ENCODE measurements around the gene MAOB.
"Not testable (repeated sequence)": the region's sequence is repeated elsewhere in the genome, so short reads cannot be mapped to it uniquely, and the experiment has no call there.

MAOB gene

DNA sequence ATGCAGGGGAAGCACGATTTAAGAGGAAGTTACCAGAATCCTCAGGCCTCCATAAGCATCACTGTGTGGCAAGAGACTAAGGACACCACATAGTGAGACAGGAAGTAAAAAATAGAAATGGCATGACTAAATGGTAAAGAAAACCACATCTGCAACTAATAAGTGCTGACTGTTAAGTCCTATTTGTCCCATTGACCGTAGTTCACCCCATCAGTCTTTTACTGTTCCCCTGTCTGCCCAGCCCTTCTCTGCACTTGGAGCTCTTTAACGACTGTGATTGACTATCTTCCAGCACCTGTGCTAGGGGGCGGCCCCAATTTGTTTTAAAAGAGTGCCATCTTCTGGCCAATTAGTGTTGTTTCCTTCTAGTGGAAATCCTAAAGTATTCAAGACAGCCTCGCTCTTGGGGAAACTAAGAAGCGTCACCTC is 132.0 kb downstream of the MAOB start:
- DNase-seq = peak in 4 of 5 donors; percentile 10 to 44 (median 12)

DNA sequence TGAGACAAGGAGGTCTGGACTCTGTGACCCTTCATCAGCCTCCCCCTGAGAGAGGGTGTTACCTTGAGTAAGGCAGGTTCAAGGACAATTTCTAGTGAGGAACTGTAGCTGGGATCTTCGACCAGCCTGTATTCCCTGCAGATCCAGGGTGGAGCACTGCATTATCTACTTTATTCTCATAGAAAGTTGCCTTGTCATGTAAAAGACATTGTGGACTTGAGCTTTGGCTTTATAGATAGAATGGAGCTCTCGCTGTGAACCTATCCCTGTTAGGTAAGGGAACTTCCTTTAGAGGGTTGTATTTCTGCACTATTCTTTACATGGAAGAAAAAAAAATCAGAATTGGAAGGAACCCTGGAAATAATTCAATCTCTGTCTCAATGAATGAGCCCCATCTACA is 134.8 kb downstream of the MAOB start:
- no peak for DNase-seq

DNA sequence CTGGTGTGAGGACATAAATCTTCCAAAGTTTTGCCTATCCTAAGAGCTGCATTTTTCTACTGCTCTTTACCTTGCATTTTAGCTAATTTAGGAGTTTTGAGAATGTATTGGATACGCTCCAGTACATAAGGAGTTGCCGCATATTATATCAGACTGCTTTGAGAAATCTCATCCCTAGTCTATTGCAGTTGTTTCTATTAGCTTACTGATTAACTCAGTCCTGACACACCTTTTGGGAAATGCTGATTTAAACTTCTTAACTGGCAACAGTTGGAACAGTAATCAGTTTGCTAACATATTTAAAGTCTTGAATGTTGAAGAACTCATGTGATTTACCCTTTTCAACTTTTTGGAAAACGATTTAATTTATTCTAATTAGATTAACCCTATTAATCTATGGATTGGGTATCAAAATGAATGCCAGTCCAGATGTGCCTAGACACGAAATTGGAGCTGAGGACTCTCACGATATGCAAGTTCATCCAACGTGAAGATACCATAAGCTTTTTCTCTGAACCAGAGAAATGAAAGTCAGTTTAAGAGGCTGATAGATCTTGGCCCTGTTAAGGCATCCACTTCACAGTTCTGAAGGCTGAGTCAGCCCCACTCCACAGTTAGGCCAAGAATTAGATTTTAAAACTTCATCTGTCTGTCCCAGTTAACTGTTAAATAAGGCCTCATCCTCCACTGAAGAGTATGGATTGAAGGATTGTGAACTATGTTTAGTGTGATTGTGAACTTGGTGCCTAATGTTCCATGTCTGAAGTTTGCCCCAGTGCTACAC is 136.1 kb downstream of the MAOB start:
- DNase-seq = no peak

DNA sequence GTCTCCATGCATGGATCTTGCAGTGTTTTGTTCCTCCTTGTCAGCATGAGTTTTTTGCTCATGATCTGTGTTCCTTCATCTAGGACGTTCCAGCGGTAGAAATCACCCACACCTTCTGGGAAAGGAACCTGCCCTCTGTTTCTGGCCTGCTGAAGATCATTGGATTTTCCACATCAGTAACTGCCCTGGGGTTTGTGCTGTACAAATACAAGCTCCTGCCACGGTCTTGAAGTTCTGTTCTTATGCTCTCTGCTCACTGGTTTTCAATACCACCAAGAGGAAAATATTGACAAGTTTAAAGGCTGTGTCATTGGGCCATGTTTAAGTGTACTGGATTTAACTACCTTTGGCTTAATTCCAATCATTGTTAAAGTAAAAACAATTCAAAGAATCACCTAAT is 138.0 kb downstream of the MAOB start:
- DNase-seq = no peak

DNA sequence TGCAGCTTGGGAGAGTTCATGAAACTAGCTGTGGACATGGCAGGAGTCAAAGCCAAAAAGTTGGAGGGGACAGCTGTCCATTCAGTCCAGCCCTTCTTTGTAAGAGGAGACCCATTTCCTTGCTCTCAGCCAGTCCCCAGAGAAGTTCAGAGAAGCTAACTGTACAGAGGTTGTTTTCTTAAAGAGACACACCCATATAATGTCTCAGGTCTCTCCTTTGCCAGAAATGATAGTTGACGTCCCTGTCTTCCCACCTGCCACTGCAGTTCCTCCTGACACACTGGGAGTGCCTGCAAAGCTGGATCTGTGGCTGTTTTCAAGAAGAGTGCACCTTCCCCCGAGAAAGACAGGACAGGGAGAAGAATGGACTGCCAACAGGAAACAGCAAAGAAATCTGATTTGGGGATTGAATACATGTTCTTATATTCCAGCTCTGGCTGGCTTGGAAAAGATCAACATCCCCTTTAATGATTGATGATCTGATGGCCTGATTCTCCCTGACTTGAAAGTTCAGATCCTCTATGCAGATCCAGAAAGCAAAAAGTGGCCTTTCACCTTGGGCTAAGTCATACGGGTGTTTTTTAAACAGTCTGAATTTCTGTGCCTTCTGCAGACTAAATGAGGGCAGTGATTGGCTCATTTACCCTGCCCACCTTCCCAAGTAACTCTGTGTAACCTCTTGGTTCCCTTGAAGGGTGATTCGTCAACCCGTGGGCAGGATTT is 139.0 kb downstream of the MAOB start:
- DNase-seq = no peak

DNA sequence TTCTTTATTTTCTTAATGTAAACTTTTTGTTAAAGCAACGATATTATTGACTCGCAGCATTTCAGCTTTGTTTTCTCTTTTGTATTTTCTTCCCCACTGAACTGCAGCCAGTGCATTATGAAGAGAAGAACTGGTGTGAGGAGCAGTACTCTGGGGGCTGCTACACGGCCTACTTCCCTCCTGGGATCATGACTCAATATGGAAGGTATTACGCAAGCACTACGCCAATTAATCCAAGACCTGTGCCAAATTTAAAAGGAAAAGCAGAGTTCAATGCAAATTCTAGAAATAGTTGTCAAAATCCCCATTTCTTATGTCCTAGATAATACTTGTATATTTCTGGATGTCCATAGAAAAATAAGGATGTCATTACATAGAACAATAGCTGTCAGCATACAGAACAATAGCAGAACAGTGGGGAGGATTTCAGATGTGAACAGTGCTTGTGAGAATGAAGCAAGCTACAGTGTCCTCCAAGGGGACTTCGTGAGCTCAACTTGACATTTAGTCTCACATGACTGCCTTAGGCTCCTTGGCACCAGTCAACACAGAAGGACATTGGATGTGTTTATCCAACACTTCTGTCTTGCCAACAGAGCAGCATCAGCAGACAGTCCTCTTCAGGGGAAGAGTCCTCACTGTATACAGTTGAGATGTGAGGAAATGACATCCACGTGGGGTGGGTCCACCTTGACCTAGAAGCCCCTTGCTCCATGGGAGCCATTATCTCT is 140.2 kb downstream of the MAOB start:
- no peak for DNase-seq

DNA sequence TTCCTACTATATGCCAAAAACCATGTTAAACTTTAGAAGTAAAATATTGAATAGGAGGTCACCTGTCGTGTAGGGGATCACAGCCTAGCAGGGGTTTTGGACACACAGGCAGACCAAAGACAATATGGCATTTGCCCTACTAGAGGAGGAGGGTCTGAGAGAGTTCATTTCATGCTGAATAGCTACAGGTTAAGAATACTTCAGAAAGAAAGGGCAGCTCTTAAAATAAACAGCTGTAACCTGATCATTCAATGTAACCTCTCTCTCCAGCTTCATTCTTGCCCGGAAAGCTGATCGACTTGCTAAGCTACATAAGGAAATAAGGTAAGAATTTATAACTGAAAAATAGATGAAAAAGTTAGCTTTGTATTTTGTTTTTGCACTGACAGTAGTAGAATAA is 146.3 kb downstream of the MAOB start:
- no peak for DNase-seq

DNA sequence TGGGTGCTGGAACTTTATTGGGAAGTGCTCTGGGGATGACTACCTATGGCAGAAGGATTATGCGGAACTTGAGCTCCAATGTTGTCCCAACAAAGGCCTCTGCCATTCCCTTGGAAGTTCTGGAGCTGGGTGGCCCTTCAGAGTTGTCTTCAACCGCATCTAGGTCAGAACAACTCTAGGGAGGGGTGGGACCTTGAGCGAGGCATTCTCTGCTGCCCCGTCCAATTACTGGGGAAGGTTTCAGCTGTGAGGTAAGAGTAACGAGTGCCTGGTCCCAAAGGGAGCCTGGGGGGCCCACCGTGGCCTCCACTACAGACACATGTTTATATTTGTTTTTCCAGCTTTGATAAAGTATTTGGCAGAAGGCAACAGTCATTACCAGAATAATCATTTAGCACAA is 146.7 kb downstream of the MAOB start:
- no peak for DNase-seq

DNA sequence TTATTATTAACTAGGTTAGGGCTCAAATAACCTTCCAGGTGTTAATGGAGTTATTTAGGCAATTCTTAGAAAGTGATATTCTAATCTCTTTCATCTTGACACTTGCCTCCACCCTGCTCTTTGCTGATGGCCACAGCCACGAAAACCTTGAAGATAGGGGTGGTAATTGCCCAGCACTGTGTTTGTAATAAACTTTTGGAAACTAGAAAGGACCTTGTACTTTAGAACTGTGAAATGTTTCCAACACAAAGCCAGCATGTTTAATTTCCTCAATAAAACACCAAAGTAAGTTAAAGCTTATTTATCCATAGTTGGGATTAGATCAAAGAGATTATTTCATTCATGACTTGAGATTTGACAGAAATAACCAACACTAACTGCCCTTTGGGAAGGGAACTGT is 147.8 kb downstream of the MAOB start:
- no peak for DNase-seq

DNA sequence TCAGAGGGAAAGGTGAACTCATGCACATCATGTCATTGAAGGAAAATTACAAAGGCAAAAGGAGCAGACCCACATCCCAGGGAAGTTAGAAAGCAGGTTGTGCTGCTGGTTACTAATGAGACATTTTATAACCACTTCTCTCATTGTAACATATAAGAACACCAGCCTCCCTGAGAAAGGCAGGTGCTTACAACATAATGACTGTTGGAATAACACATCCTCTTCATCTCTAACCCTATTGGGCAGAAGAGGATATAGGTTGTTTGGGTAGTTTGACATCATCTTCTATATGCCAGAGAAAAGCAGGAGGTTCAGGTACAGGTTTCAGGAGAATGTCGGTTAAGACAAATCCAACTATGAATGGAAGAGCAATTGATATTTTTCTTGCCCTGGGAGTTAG is 148.6 kb downstream of the MAOB start:
- no peak for DNase-seq

DNA sequence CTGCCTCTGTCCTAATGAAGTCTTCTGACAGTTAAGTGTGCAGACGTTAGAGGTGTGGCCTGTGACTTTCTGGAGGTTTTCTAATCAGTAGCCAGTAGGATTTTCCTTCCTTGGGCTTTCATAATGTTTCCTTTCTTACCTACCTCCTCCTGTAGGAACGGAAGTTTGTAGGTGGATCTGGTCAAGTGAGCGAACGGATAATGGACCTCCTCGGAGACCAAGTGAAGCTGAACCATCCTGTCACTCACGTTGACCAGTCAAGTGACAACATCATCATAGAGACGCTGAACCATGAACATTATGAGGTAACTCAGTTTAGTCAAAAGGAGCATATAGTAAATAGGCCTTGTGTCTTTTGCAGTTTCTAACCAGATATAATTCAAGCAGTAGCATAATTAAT is 151.2 kb downstream of the MAOB start:
- no peak for DNase-seq

DNA sequence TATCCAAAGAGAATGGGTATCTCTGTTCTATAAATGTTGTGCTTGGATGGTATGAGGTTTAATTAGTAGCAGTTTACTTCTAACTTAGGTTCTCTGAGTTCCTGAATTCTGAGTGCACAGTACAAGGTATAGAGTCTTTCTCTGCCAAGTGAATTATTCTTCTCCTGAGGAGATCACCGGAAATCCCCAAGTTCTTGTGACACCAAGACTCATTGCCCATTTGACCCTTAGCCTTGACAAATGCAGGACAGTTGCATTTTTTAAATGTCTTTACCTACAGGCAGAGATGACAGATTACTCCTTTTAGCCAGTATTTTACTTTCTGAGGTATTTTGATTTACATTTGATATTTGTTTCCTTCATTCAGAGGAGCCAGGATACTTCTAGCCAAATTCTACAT is 153.3 kb downstream of the MAOB start:
- DNase-seq = no peak

DNA sequence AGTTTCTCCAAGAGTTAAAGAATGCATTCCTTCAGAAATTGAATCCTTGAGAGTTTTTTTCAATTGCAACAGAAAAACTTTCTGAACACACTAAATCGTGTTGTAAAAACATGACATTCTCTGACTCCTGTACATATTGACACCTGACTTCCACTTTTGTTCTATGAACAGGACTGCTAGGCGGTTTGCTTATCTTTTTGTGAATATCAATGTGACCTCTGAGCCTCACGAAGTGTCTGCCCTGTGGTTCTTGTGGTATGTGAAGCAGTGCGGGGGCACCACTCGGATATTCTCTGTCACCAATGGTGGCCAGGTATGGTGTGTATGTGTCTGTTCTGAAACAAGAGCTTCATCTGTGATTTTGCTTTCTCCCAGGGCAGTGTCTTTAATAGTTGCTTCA is 154.2 kb downstream of the MAOB start:
- DNase-seq = no peak

DNA sequence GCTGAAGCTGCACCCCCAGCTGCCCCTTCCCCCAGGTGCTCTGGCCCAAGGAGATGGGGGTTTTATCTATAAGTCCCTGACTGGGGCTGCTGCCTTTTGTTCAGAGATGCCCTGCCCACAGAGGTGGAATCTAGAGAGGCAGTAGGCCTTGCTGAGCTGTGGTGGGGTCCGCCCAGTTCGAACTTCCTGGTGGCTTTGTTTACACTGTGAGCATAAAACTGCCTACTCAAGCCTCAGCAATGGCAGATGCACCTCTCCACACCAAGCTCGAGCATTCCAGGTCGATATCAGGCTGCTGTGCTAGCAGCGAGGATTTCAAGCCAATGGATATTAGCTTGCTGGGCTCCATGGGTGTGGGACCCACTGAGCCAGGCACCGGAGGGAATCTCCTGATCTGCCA is 155.0 kb downstream of the MAOB start:
- DNase-seq = not testable (repeated sequence)

DNA sequence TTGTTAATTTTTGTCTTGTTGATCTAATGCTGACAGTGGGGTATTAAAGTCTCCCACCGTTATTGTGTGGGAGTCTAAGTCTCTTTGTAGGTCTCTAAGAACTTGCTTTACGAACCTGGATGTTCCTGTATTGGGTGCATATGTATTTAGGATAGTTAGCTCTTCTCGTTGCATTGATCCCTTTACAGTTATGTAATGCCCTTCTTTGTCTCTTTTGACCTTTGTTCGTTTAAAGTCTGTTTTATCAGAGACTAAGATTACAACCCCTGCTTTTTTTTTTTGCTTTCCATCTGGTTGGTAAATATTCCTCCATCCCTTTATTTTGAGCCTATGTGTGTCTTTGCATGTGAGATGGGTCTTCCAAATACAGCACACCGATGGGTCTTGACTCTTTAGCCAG is 157.0 kb downstream of the MAOB start:
- DNase-seq = not testable (repeated sequence)

DNA sequence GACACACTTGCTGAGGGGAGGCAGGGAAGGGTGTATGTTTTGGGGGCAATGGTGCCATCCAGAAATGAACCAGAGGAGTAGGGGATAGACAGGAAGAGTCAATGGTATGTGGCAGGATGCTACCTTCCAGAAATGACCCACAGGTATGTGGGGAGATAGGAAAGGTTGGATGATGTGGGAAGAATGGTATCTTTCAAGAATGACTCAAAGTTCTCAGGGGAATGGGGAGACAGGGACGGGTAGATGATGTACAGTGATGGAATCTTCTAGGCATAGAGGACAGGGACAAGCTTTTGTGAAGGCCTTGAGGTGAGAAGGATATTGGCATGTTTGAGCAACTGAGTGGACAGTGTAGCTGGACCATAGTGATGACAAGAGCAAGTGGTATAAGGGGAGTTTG is 161.3 kb downstream of the MAOB start:
- no peak for DNase-seq

DNA sequence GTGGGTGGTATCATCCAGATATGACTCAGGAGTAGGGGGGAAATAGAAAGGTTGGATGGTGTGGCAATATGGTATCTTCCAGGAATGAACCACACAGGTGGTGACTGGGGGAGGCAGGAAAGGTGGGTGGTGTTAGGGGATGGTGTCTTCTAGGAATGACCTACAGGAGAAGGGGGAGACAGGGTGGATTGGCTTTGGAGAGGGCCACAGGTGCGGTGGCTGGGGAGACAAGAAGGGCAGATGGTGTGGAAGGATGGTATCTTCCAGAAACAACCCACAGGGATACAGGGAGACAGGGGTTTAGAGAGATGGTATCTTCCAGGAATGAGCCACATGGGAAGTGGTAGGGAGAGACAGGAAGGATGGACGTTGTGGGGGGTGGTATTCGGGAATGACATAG is 162.2 kb downstream of the MAOB start:
- DNase-seq = no peak

DNA sequence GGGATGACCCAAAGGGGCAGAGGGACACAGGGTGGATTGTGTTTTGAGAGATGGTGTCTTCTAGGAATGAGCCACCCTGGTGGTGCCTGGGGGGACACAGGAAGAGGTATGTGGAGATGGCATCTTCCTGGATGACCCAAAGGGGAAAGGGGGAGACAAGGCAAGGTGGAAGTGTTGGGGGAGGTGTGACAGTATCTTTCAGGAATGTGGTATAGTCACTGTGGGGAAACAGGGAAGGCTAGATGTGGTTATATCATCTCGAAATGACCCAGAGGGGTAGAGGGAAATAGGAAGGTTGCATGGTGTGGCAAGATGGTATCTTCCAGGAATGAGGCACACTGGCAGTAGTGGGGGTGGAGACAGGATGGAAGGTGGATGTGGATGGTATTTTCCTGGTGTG is 163.3 kb downstream of the MAOB start:
- DNase-seq = no peak

DNA sequence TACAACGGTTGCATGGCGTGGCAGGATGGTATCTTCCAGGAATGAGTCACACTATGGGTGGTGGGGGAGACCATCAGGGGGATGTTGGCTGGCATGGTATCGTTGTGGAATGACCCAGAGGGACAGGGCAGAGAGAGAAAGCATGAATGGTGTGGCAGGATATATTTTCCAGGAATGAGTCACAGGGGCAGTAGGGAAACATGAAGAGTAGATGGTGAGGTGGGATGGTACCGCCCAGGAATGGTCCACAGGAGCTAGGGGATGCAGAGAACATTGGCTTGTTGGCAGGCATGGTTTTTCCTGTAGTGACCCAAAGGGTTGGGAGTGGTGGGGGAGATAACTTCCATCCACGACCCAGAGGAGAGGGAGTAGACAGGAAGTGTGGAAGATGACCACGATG is 163.7 kb downstream of the MAOB start:
- DNase-seq = no peak

DNA sequence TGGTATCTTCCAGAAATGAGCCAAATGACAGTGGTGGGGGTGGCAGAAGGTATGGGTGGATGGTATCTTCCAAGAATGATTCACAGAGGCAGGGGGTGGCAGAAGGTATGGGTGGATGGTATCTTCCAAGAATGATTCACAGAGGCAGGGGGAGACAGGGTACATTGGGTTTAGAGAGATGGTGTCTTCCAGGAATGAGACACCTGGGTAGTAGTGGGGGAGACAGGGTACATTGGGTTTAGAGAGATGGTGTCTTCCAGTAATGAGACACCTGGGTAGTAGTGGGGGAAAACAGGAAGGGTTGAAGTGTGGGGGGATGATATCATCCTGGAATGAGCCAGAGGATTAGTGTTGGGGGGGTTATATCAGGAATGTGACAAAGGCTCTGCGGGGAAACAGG is 164.2 kb downstream of the MAOB start:
- no peak for DNase-seq

DNA sequence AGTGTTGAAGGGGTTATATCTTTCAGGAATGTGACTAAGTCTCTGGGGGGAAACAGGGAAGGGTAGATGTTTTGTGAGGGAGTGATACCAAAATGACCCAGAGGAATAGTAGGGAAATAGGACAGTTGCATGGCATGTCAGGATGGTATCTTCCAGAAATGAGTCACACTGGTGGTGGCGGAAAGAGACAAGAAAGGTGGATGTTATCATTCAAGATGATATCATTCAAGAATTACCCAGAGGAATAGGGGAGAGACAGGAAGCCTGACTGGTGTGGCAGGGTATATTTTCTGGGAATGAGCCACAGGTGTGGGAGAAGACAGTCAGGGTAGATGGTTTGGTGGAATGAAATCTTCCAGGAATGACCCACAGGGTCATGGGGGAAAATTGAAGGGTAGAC is 165.1 kb downstream of the MAOB start:
- DNase-seq = no peak

DNA sequence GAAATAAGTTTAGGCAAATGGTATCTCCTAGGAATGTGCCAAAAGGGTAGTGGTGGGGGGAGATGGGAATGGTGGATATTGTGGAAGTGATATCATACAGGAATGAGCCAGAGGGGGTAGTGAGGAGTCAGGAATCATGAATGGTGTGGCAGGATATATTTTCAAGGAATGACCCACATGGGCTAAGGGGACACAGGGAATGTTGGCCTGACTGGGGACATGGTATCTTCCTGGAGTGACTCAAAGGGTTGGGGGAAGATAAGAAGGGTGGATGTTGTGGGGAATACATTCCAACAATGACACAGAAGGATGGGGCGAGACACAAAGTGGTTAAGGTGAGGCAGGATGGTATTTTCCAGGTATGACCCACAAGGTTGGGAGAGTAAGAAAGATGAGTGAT is 165.6 kb downstream of the MAOB start:
- DNase-seq = no peak

Measured in T-helper 1 cell (primary cell).